Right renal pelvis (tissue), 4 donors: ENCODE measurements around the gene EPHA10. TPM values are rescaled to one million over a fixed set of nuclear protein-coding genes. Genes with fewer than 3 reads are reported as not detected.

ENCODE experiments used
- DNase-seq, 4 donors: peaks; one replicate each; pipeline ENCODE4 v3.0.0-alpha.2; 2013; ENCODE audit warnings: low read depth in 4 of 4, low spot score in 3 of 4, missing footprints in 1 of 4
- polyA plus RNA-seq, 4 donors: library from polyadenylated mRNA; unstranded; fragments of 120-200 nt; gene quantifications; one replicate each; pipeline ENCODE4 v1.2.1, GENCODE V29; 2013; ENCODE audit not compliant: insufficient read length in 4 of 4

Gene EPHA10
- polyA plus RNA-seq, 4 donors, result 0.09 to 0.24 (median 0.16) TPM

DNA sequence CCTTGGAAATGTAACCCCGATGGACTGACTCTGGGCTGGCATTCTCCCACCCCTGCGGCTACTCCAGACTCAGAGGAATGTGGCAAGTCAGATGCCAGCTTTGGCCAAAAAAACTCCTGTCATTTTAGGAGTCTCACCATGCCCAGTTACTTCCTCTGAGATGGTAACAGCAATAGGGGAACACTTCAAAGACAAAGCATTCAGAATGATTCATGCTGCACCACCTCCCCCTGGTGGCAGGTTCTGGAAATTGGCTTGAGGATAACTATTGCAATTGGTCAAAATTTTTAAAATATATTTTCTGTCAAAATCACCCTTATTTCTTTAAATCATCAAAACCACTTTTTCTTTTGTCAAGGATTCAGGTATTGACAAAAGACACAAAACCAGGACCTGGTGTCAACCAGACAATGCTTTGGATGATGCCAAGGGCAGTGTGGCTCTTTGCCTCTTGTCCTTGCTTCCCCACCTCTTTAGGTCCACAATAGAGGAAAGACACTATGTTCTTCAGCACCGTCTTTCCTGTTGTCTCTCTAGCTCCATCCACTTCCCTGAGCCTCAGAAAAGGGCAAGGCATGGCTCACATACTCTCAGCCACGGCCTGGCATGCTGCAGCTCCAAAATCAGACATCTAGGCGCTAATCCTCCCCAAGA, 82.5 kb downstream of the EPHA10 start:
- peak in 1 of 4 donors; percentile 51 for DNase-seq

DNA sequence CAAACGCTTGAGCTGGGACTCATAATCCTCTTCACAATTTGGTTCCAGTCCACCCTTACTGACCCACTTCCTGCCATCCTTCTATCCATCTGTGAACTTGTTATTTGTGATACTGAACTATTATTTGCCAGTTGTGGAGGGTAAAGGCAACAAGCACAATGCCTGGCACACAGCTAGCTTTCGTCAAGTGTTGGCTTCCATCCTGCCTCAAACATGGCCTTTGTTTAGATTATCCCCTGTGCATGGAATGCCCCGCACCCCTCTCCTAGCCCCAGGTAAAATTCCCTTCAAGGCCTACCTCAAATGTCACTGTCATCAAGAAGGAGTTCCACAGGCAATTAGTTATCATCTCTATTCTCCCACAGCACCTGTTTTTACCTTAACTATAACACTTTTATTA, 84.0 kb downstream of the EPHA10 start:
- DNase-seq, result no peak

DNA sequence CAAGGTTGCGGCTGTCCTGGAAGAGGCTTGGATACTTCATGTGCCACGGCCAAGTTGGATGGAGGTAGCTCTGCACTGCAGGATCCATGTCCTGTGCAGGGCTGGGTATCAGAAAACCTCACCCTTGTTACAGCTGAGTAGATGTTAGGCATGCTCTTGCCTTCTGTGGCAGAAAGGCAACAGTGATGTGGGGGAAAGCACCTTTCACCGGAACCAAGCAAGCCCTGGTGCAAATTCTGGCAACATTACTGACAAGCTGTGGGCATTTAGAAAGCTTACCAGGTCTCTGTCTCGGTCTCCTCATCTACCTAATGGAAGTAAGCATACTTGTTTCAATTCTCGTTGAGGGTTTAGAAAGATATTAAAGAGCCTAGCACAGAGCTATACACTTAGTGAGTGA, 87.1 kb downstream of the EPHA10 start:
- DNase-seq, result no peak

DNA sequence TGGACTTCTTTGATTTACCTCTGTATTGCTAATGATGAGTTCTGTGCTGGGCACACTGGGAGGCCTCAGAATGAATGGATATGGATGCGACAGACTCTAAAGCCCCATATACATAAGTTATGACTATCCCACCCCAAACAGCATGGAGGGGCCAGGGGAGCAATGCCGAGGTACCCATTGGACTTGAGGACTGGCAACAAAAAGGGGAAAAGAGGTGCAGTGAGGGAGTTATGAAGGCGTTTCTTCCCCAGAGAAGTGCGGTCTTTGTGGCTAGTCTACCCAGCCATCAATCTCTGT, 87.8 kb downstream of the EPHA10 start:
- DNase-seq, result no peak

DNA sequence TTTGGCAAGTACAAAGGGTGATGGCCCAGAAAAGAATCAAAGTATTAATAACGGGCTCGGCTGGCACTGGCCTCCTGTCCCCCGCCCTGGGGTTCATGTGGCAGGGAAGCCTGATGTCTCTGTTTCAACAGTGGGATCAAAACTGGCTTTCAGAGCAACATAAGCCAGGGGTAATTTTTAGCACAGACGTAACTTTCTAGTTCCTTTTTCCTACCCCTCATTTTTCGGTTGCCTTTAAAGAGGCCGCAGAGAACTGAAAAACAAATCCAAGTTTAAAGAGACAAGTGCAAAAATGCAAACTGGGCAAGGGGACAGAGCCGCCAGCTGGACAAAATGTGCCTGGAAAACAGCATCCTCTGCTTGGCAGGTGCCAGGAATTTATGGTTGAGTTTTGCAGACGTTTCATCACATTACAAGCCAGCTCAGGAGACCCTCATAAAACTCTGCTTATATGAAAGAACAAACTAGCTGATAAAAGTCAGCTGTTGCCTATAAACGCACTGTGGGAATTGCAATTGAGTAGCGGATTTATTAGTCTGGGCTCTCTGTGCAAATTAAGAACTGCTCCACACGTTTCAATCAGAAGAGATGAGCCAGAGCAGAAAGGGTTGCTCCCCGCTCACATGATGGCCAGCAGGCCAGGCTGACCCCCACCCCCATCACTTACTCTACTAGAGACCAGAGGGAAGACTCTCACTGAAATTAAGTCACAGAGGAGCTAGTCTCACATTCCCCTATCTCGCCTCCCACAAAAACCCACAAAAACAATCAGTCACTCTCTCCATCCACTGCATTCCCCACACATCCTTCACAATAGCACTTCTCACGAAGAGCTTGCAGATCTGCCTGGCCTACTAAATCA, 88.4 kb downstream of the EPHA10 start:
- DNase-seq, result peak in 3 of 4 donors; percentile 47 to 68 (median 67)

DNA sequence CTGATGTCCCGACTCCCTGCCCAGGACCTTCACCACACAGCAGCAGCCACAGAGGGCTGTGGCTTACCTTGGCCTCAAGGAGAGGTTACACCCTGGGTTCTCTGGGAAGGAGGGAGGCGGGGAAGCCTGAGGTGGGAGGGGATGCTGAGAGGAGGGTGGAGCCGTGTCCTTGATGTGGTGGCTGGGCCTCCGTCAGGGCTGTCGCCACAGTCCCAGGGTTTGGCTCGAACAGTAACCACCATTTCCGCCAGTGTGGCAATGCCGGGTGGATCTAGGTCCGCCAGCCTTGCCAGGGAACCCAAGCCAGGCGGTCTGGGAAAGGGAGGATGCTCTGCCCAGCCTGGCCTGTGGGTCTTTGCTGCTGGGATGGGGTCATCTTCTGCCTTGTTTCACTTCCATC, 91.0 kb downstream of the EPHA10 start:
- no peak for DNase-seq

DNA sequence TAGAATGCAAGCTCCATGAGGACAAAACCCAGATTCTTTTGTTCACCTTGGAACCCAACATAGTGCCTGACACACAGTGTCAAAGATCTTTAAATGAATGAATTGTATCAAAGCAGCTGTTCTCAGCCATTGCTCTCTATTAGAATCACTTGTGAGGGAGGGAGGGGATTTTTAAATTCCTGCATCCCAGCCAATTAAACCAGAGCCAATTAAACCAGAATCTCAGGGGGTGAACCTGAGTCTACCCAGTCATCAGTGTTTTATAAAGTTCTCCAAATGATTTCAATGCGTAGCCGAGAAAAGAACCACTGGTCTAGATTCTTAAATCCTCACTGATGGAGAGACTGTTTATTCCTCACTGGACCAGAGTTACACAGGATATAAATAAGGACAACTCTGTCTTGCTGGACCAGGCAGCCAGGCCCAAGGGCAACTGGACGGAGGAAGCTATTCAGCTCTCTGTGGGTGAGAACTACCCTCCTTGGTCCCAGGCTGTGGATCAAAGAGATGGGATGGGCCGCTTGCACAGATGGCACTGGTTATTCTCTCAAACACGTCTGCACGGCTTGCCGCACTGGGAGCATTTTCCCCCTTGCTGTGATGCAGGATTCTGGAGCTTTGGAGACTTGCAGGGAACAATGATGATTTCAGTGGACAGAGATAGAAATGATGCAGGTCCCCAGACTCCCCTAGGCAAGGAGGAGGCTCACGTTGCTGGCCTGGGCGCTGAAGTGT, 92.6 kb downstream of the EPHA10 start:
- DNase-seq, result no peak

DNA sequence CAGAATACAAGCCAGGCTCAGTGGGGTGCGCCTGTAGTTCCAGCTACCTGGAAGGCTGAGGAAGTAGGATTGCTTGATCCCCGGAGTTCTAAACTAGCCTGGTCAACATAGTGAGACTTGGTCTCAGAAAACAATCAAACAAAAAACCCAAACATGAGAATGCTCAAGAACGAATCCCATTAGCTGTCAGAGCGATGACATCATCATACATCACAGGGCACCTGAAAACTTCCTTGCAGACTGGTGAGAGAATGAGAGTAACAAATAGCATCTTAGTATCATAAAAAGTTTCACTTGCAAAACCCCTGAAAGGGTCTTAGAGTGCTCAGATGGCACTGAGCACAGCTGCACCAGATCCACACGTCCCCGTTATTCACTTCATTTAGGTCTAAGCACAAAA, 93.7 kb downstream of the EPHA10 start:
- DNase-seq, result no peak

DNA sequence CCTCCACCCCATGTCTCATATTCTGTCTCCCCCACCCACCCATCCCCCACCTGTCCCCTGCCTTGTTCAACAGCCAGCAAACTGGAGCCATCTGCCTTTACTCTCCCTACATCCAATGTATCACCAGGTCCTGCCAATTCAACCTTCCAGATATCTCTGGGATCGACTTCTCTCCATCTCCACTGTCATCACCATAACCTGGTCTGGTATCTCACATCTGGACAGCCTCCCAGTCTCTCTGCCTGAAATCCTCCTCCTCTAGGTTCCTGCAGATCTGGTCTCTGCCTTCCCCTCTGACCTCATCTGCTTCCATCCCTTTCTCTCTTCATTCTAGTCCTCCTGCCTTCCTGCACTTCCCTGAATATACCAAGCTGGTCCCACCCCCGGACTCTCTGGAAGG, 94.8 kb downstream of the EPHA10 start:
- no peak for DNase-seq

DNA sequence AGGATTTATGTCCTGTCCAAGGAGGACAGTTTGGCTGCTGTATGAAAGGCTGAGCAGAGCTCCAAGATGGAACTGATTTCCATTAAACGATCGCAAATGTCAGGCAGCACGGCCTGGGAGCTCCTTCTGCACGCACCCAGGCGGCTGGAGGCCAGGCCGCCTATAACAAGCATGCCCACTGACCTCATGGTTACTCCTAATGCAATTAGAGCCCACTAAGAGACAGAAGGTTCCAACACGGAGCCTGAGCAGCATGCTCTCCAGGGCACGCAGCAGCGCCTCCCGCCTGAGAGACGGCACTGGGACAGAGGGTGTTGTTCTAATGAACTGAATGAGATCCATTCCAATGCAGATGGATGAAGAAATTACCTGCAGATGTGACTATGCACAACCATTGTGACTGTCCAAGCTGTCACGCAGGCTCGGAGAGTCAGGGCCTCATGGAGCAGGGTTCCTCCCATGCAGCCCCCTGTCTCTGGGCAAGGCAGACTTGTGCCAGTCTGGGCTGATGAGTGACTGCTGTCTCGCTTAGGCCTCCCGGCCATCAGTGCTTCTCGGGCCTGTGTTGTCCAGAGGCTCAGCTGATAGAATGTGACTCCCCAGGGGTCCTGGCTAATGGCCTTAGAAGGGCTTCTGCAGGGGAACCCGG, 97.8 kb downstream of the EPHA10 start:
- DNase-seq, result no peak

DNA sequence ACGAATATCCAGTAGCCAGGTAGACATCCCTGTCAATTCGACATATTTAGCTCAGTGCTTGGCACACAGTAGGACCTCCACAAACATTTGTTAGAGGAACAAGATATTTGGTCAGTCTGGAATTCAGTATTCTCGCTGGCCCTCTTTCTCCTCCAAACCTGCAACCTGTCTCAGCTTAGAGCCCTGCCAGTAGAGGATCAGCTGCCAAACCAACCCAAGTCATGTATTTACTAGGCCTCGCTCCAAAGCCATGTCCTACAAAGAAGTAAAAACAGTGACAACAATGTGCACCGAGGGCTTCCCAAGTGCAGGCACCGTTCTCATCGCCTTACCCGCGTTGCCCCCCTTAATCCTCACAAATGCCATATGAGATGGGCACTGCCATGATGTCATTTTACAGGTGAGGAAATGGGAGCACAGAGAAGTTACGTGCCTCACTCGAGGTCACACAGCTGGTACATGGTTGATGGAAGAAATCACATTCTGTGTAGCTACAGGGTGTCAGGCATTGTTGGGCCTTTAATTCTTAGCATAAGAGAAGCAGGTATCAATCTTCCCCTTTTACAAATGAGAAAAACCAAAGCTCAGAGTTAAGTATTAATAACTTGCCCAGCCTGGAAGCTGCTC, 98.6 kb downstream of the EPHA10 start:
- no peak for DNase-seq

Other genes starting within 250 kb of the EPHA10 start
- 10 to 100 TPM; 12.3 to 14.6 (median 13.7) TPM for gene SNIP1, start 210.8 kb downstream of the EPHA10 start, polyA plus RNA-seq
- 10 to 100 TPM; 53.5 to 68.7 (median 63.5) TPM for gene DNALI1, start 208.2 kb downstream of the EPHA10 start, polyA plus RNA-seq
- 10 to 100 TPM; 65.4 to 76.5 (median 69.3) TPM for gene GNL2, start 169.2 kb downstream of the EPHA10 start, polyA plus RNA-seq
- 1 to 10 TPM; 4.0 to 7.6 (median 5.9) TPM for gene RSPO1, start 130.2 kb downstream of the EPHA10 start, polyA plus RNA-seq
- gene CDCA8, start 72.6 kb downstream of the EPHA10 start, polyA plus RNA-seq, result 10 to 100 TPM; 15.9 to 17.6 (median 16.9) TPM
- gene MANEAL, start 28.7 kb upstream of the EPHA10 start, polyA plus RNA-seq, result 1 to 10 TPM; 3.5 to 4.9 (median 4.4) TPM
- gene C1orf122, start 42.7 kb upstream of the EPHA10 start, polyA plus RNA-seq, result 10 to 100 TPM; 23.6 to 42.2 (median 27.3) TPM
- 10 to 100 TPM; 12.9 to 14.4 (median 13.9) TPM for gene YRDC, start 43.1 kb upstream of the EPHA10 start, polyA plus RNA-seq
- 10 to 100 TPM in 2 of 4 donors, 1 to 10 TPM in 2; 7.2 to 11.3 (median 10.0) TPM for gene MTF1, start 94.5 kb upstream of the EPHA10 start, polyA plus RNA-seq
- 10 to 100 TPM; 16.3 to 21.7 (median 19.1) TPM for gene INPP5B, start 181.9 kb upstream of the EPHA10 start, polyA plus RNA-seq
- gene SF3A3, start 224.9 kb upstream of the EPHA10 start, polyA plus RNA-seq, result 100 to 1,000 TPM in 3 of 4 donors, 10 to 100 TPM in 1; 98.6 to 111 (median 108) TPM
- gene FHL3, start 240.4 kb upstream of the EPHA10 start, polyA plus RNA-seq, result 10 to 100 TPM; 18.1 to 23.0 (median 21.1) TPM
- gene UTP11, start 247.6 kb upstream of the EPHA10 start, polyA plus RNA-seq, result 10 to 100 TPM; 39.7 to 51.1 (median 44.7) TPM